ENCODE measurements around the gene ICA1. TPM values are rescaled to one million over a fixed set of nuclear protein-coding genes. Genes with fewer than 3 reads are reported as not detected.
"Not testable (repeated sequence)": the region's sequence is repeated elsewhere in the genome, so short reads cannot be mapped to it uniquely, and the experiment has no call there.

Gene ICA1
- total RNA-seq = 76.0 TPM
- long read RNA-seq, transcript ICA1-201 (14 exons, 2,309 nt) = minor isoform, 15 of 172 reads
- long read RNA-seq, transcript ICA1-206 (14 exons, 2,458 nt) = major isoform, 35 of 172 reads
- long read RNA-seq, partial matches to known transcripts = 45 of 172 reads
- long read RNA-seq, other reads (novel, unspliced or antisense) = 71 of 172 reads

- peak; percentile 87 for DNase-seq (ENCODE audit: low spot score)
- intact Hi-C loops (cut with DNase I) = no loop called here
Measured at GRCh38 chr7:8261711-8262695, at the start of gene ICA1. TSS of gene ICA1 (minus strand) at chr7:8262167. CDS start at chr7:8235926, 26,241 bp downstream.

GRCh38 chr7:8310876-8311275 lies 48.9 kb upstream of the ICA1 start:
- DNase-seq (ENCODE audit: low spot score) = no peak
- intact Hi-C loops (cut with DNase I) = no loop called here

- no peak for DNase-seq (ENCODE audit: low spot score)
- intact Hi-C loops (cut with DNase I) = no loop called here
Measured at GRCh38 chr7:8305625-8306388, 43.8 kb upstream of the ICA1 start.

- intact Hi-C loops (cut with DNase I) = no loop called here
- DNase-seq (ENCODE audit: low spot score) = no peak
Measured at GRCh38 chr7:8305104-8305503, 43.1 kb upstream of the ICA1 start.

GRCh38 chr7:8303904-8304528 lies 42.0 kb upstream of the ICA1 start:
- intact Hi-C loops (cut with DNase I) = no loop called here
- DNase-seq (ENCODE audit: low spot score) = no peak

- not testable (repeated sequence) for DNase-seq (ENCODE audit: low spot score)
- intact Hi-C loops (cut with DNase I) = loop anchor here (5.0 kb wide), 1 partner anchor 700 kb away; no protein-coding TSS in a partner anchor
Measured at GRCh38 chr7:8297023-8297422, 35.1 kb upstream of the ICA1 start.

DNA sequence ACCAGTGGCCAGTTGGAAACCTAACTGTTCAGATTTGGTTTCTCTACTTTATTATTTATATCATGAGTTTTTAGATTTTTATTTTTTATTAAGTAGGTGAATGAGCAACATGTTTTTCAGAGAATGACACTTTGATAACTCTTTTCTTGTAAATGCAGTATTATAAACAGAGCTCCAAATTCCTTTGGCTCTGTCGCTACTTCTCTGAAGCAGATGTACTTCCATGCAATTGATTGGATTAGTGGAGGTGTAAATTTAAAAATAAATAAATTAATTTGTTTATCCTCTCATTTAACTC lies 34.3 kb upstream of the ICA1 start:
- intact Hi-C loops (cut with DNase I) = loop anchor here (5.0 kb wide), 1 partner anchor 699 kb away; no protein-coding TSS in a partner anchor
- DNase-seq (ENCODE audit: low spot score) = no peak

- DNase-seq (ENCODE audit: low spot score) = no peak
- intact Hi-C loops (cut with DNase I) = loop anchor here (5.0 kb wide), 1 partner anchor 698 kb away; no protein-coding TSS in a partner anchor
Measured at GRCh38 chr7:8295638-8296361, 33.8 kb upstream of the ICA1 start.

DNA sequence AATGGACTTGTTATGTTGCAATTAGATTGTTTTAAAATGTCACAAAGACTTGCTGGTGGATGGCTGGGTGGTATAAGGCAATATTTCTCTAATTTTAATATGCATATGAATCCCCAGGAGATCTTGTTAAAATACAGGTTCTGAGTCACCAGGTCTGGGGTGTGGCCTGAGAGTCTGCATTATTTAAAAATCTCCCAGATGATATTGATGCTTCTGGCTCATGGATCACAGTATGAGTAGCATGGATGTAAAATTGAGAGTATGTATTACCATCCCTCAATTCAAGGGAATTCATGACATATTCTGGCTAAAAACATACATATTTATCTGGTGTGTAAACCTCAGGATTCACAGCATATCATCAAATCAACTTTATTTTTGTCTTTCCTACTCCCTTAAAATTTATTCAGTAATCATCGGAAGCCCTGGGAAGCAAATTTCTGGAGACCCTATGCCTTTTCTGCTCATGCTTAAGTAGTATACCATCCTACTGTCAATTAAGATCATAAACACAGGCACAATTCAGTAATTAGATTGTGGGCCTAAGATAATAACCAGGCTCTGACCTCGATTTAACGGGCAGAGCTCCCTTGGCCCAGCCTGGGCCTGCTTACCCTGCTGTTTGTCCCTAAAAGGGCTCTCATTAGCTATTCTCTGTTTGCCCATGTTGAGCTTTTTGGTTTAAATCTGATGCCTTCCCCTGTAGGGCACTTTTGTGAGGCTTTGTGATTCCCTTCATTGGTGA lies 29.6 kb upstream of the ICA1 start:
- intact Hi-C loops (cut with DNase I) = no loop called here
- no peak for DNase-seq (ENCODE audit: low spot score)

- no peak for DNase-seq (ENCODE audit: low spot score)
- intact Hi-C loops (cut with DNase I) = no loop called here
Measured at GRCh38 chr7:8290645-8291308, 28.8 kb upstream of the ICA1 start.

DNA sequence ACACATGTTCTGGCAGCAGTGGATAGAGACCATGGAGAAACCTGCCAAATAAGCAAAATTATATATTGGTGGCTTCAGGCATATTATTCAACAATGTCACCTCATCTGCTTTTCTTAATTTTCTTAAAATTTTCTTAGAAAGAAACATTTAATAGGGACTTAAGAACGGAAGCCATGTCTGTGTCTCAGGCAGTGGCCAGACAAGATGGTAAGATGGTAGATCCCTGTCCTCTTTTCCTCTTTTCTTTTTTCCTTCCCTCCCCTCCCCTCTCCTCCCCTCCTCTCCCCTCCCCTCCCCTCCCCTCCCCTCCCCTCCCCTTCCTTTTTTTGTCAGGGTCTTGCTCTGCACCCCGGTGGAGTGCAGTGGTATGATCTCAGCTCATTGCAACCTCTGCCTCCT lies 24.2 kb upstream of the ICA1 start:
- DNase-seq (ENCODE audit: low spot score) = no peak
- intact Hi-C loops (cut with DNase I) = loop anchor here (10.0 kb wide), 1 partner anchor 601 kb away; no protein-coding TSS in a partner anchor

GRCh38 chr7:8285155-8285554 lies 23.2 kb upstream of the ICA1 start:
- intact Hi-C loops (cut with DNase I) = loop anchor here (10.0 kb wide), 1 partner anchor 600 kb away; no protein-coding TSS in a partner anchor
- DNase-seq (ENCODE audit: low spot score) = no peak

- intact Hi-C loops (cut with DNase I) = loop anchor here (5.0 to 10.0 kb wide), 2 partner anchors 52 to 600 kb away; no protein-coding TSS in a partner anchor
- DNase-seq (ENCODE audit: low spot score) = no peak
Measured at GRCh38 chr7:8284606-8285005, 22.6 kb upstream of the ICA1 start.

- intact Hi-C loops (cut with DNase I) = loop anchor here (5.0 to 10.0 kb wide), 2 partner anchors 52 to 599 kb away; no protein-coding TSS in a partner anchor
Measured at GRCh38 chr7:8283968-8284367, 22.0 kb upstream of the ICA1 start.

GRCh38 chr7:8282871-8283270 lies 20.9 kb upstream of the ICA1 start:
- intact Hi-C loops (cut with DNase I) = loop anchor here (5.0 to 10.0 kb wide), 2 partner anchors 51 to 598 kb away; no protein-coding TSS in a partner anchor
- no peak for DNase-seq (ENCODE audit: low spot score)

More at GRCh38 chr7:8283968-8284367, 22.0 kb upstream of the ICA1 start:
- no peak for DNase-seq (ENCODE audit: low spot score)

GRCh38 chr7:8282162-8282561 lies 20.2 kb upstream of the ICA1 start:
- intact Hi-C loops (cut with DNase I) = loop anchor here (5.0 to 10.0 kb wide), 2 partner anchors 50 to 597 kb away; no protein-coding TSS in a partner anchor

DNA sequence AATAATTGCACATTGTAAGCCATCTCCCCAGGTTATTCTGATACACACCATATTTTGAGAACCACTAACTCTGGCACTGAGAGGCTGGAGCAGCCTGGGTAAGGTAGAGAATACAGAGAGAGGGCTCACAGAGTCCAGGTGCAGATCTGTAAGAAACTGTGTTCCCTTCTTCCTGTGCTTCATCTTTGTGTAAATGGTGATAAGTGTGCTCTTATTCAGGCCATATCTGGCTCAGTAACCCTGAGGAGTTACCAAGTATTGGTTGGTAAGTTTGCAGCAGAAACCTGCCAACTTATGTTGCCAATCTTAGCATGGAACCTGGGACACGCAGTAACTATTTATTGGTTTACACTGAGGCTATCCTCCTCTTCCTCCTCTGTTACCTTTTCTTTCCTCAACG lies 16.2 kb upstream of the ICA1 start:
- intact Hi-C loops (cut with DNase I) = no loop called here
- DNase-seq (ENCODE audit: low spot score) = no peak

More at GRCh38 chr7:8282162-8282561, 20.2 kb upstream of the ICA1 start:
- DNase-seq (ENCODE audit: low spot score) = no peak
